Daoy (cell line): Measurements from ENCODE around the gene F12. TPM values are rescaled to one million over a fixed set of nuclear protein-coding genes. Genes with fewer than 3 reads are reported as not detected.
"Not testable (repeated sequence)": the region's sequence is repeated elsewhere in the genome, so short reads cannot be mapped to it uniquely, and the experiment has no call there.

Experiments
- DNase-seq: peaks from one replicate; pipeline ENCODE4 v3.0.0-alpha.2; 2015; ENCODE audit warnings: low read depth
- total RNA-seq: library from RNA; depleted of rRNA; stranded (reverse); fragments of >200 nt; shearing (Covaris generic); gene quantifications from 2 replicates; pipeline ENCODE4 v1.2.3, GENCODE V29; 2014

F12 gene
- total RNA-seq, 1 experiment from 2014 or later, result 9.6 TPM

DNA sequence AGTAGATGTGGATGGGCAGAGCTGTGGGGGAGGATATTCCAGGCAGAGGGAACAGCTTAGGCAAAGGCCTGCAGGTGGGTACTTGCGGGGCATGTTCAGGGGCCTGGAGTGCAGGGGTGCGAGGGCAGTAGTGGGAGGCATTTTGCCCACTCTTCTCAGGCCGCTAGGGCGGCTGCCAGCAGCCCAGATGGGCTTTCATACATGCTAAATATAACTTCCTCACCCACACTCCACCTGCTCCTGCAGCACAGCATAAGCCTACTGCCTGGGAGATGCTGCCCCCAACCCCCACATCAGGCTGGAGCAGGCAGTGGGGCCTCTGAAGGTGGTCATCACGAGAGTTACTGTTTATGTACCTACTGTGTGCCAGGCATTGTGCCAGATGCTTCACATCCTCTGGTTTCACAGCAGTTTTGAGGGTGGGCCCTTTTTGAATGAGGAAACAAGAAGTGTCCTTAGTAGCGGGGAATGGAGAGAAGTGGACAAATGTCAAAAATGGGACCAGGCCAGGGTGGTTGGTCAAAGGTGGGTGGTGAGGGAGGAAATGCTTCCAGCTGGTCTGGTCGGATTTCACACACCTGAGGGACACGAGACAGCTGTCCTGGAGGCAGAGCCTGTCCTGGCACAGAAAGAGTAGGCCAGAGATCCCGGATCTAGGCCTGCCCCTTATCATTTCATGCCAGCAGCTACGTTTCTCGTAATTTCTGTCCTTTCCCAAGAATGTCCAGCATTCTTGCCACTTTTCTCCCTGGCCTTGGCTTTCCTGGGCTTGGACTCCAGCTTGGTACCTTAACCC is 39.5 kb downstream of the F12 start:
- no peak for DNase-seq

DNA sequence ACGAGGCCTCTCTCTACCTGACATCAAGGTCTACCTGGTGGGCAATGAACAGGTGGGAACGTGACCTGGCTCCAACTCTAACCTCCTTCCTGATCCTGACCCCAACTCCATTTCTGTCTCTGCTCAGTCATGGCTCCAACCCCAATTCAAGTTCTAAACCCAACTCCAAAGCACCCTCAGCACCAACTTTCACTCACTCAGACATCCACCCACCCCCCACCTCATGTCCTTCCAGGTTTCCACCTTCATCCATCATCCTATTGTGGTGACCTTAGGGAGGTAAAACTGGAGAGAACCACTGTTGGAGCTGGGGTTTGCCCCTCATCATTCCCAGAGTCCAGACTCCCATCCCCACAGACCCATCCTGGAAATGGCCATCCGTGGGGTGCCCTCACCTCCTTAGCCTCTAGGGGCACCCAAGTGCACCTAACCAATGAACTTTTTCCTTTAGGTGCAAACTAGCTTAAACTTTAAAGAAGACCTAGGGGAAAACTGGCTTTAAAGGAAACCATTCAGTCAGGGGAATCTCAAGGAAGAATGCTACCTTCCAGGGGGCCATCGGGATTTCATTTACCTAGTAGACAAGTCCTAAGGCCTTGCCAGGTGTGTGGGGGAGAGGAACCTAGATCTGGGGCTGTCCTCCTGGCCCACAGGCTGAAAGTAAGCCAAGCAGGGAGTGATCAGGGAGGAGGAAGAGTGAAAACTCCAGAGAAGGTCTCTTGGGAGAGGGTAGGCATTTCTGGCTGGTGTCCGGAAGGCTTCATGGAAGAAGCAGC is 40.3 kb downstream of the F12 start:
- no peak for DNase-seq

DNA sequence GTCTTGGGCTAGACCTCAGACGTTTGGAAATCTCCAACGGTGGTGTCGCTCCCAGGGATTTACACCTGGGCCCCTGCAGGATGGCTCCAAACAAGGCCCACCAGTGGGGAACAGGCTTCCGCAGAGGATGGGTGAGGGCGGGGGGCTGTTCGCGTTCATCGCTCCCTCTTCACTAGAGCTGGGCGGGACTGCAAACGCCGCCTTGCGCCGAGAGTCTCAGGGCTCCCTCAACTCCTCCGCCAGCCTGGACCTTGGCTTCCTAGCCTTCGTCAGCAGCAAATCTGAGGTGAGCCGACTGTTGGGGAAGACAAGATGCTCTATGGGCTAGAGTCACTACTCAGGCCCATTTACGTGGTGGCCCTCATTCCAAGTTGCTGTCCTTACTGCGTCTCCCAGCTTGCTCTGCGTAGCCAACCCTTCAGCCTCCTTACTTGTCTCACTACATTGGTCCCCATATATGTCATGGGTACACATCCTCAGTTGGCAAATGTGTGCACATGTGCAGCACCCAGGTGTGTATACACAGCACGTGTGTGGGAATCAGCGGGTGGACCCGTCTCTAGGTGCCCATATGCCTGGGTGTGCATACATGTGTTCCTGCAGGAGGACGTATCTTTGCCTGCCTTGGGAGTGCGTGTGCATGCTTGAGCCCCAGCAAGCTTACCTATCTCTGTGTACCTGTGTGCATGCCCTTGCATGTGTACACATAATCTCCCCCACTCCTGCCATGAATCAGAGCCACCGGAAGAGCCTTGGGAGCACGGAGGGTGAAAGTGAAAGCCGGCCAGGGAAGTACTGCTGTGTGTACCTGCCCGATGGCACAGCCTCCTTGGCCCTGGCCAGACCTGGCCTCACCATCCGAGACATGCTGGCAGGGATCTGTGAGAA is 41.1 kb downstream of the F12 start:
- no peak for DNase-seq

DNA sequence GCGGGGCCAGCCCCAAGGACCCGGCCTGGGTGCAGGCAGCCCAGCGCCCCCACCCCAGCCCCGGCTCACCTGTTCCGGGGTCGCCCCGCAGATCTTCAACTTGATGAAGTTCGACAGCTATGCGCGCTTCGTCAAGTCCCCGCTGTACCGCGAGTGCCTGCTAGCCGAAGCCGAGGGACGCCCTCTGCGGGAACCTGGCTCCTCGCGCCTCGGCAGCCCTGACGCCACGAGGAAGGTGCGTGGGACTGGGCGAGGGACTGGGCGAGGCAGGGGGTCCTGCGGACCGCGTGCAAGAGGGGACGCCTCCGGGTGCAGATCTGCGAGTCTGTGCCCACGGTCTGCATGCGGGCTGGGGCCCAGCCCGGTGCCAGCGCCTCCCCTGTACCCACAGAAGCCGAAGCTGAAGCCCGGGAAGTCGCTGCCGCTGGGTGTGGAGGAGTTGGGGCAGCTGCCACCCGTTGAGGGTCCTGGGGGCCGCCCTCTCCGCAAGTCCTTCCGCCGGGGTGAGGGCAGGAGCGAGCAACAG is 42.0 kb downstream of the F12 start:
- no peak for DNase-seq

DNA sequence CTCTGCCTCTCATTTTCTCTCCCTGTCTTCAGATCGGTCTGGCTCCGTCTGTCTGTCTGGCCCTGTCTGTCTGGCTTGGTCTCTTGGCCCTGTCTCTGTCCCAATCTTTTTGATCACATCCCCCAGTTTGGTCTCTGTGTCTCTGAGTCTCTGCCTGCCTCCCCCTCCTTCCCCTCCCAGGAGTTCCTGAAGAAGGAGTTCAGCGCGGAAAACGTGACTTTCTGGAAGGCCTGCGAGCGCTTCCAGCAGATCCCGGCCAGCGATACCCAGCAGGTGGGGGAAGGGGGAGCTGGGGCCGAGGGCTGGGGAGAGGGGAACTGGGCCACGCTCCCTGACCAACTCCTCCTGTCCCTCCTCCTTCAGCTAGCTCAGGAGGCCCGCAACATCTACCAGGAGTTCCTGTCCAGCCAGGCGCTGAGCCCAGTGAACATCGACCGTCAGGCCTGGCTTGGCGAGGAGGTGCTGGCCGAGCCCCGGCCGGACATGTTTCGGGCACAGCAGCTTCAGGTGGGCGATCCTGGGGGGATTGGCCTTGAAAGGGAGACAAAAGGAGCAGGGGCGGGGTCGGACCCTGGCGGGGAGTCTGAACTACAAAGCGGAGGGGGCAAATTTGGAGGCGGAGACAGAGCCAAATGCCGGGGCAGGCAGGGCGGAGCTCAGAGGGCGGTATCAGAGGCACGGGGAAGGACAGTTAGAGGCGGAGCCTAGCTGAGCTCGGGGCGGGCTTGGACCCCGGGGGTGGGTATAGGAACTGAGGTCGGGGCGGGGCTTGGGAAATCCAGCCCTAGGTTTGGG is 42.6 kb downstream of the F12 start:
- DNase-seq, result peak; percentile 78

DNA sequence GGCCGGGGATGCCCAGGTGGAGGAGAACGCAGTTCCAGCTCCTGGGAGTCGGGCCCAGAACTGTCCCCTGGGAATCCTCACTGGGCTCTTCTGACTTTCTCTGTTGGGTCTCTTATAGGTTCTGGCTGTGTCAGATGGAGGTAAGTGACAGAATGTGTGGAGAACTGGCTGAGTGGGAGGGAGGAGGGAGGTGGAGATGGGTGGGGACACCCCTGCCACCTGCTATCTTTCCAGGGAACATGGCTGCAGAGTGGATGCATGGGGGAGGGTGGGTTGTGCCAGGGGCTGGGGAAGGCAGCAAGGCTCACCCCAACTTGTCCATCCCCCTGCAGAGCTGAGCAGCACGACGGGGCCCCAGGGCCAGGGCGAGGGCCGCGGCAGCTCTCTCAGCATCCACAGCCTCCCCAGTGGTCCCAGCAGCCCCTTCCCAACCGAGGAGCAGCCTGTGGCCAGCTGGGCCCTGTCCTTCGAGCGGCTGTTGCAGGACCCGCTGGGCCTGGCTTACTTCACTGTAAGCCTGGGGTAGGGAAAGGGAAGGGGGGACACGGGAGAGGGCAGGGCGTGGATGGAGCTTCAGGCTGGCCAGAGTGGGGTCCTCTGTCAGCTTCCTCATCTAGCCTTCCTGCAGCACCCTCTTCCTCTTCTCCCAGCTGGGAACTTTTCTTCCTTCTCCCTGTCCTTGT is 43.4 kb downstream of the F12 start:
- no peak for DNase-seq

DNA sequence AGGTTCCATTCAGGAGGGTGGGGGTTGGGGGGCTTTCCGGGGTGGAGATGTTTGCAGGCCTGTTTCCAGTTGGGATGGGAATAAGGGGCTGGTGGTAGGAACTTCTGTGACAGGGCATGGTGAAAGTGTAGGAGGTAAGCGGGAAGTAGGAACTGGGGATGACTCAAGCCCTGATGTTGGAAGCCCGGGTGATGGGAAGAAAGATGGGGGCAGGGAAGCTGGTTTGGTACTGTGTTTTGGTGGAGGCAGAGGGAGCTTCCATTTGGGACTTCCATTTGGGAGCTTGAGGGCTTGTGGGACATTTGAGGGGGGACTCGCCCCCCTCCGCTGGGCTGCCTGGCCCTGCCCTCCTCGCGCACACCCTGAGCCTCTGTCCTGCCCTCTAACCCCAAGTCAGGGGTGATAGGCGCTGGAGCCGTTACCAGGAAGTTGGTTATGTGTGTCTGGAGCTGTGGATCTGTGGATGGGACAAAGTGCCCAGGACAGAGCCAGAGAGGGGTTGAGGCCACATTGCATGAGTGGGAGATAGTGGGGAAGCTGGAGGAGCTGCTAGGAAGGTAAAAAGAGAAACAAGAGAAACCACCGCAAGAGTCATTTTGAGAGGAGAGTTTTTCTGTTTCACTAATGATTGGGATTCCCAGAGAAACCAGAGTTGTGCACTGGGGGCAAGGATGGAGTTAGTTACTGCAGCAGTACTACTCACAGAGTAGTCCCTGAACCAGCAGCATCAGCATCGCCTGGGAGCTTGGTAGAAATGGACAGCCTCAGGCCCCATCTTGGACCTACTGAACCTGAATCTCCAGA is 45.0 kb downstream of the F12 start:
- DNase-seq, result peak; percentile 43

DNA sequence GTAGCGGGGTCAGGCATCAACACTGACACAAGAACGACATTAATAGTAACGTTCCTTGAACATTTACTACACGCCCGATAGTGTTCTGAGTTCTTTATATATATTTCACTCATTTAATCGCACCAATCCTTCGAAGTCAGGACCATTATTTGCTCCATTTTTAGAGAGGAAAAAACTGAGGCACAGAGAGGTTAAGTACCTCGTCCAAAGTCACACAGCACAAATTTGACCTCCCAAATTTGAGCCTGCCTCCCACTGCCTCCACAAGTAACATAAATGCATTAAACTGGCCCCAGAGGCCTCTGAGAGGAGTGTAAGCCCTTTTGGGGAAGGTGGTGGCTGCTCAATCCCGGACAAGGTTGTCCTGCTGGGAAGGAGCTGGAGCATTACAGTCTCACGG is 45.8 kb downstream of the F12 start:
- no peak for DNase-seq

DNA sequence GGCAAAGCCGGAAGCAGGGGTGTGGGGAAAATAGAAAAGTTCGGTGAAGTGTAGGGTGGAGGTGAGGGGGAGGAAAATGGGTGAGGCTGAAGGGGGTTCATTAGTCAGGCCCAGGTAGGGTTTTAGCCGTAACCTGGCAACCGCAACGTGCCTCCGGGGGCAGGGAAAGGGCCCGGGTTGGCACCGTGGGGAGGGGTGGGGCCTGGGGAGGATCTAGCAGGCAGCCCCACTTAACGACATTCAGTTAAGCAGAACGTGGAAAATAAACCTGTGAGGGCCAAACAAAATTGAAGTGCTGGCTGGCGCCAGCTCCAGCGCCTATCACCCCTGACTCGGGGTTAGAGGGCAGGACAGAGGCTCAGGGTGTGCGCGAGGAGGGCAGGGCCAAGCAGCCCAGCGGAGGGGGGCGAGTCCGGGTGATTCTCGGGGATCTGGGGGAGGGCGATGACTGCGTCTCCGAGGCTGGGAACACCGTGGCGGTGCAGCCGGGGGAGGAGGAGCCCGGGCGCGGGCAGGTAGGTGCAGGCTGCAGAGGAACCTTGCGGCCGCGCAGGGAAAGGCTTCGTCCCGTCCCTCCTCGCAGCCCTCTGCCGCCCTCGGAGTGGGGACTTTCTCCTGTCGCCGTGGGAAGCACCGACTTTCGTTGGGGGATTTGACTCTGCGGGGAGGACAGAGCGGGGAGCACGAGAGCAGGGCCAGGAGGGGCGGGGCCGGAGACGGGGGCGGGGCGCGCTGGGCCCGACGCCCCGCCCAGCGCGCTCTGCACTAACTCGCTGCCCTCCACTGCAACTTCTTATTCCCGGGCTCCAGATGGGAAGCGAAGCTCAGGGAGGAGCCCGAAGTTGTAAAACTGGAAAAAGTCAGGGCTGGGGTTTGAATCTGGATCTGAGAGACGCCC is 46.5 kb downstream of the F12 start:
- DNase-seq, result peak; percentile 60

DNA sequence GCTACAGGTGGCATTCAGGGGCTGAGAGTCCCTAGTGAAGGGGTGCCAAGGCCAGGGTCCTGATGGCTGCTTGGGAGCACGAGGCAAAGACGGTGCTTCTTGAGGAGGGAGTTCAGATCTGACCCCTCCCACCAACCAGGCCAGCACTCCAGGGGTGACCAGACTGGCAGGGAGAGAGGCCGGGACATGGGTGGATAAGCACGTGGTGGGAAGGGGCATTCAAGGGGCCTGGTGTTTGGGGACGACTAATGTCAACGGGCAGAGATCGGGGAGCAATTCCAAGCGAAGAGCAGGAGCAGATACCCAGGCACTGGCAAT is 47.1 kb downstream of the F12 start:
- no peak for DNase-seq

DNA sequence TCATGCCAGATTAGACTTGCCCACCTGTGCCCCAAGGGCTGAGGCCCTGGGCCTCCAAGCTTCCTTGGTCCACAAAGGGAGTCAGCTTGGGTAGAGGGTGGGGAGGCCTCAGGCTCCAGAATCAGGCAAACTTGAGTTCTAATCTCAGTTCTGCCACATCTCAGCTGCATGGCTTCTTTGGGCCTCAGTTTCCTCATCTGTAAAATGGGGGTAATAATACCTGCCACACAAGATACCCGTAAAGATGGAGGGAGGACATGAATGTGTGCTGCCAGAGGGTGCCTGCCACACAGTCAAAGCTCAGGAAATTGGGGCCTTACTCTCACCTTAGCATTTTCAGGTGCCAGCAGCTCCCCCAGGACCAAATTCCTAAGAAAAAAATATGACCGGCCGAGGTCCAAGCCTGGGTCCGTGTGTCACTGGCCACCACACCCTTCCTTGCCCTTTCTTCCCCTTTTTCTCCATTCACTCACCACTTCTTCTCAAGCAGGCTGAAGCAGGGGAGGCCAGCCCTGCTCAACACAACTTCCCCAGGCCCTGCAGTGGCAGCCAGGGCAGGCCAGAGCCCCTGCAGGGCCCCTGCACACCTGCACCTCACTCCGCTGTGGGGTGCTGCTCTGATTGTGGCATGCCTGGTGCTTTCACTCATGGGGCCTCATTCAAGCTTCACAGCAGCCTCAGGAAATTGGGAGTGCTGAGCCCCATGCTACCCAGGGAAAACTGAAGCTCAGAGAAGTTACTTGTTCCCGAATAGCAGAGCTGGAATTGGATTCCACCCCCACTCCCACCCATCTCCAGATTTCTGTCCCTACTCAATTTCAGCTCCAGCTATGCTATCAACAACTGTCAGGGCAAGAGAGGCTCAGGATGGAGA is 47.7 kb downstream of the F12 start:
- DNase-seq, result no peak

DNA sequence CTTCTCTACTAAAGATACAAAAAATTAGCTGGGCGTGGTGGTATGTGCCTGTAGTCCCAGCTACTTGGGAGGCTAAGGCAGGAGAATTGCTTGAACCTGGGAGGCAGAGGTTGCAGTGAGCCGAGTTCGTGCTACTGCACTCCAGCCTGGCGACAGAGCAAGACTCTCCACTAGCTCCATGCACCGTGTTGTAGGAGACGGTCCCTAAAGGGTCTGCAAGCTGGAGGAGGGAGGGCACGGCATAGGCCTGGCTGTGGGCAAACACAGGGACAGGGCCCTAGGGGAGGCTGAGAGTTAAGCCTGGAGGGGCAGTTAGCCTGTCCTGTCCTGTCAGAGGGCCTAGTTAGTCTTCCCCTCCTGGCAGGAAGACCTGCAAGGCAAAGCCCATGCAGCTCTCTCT is 48.6 kb downstream of the F12 start:
- not testable (repeated sequence) for DNase-seq

DNA sequence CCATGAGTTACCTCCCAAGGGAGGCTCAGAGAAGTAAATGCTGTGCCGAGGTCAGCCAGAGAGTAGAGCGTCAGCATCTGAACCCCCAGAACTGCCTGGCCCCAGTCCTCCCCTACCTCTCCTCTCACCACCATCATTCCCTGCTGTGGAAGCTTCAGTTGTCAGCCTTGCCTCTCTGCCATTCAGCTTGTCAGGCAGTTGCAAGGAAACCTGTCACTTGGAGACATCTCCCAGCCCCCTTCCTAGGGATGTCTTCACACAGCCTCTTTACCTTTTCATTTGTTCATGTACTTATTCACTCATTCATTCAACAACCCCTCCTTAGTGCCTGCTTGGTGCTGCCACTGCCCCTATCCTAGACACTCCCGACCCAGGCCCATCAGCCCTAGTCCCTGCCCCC is 49.5 kb downstream of the F12 start:
- no peak for DNase-seq

DNA sequence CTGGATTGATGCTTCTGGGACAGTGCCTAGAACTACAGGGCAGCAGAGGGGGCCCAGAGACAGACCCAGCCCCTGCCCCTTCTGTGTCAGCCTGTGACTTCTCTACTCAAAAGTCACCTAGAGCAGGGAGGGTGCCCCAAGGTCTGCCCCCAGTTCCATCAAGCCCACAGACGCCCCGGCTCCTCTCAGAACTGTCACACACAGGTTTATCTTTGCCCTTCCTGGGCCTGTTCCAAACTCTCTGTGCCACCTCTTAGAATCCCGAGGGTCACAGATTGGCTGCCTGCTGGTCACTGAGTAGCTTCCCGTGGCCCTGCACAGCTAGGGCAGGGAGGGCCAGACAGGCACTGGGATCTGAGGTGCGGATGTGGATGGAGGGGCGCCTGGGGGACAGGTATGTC is 49.9 kb downstream of the F12 start:
- DNase-seq, result no peak

DNA sequence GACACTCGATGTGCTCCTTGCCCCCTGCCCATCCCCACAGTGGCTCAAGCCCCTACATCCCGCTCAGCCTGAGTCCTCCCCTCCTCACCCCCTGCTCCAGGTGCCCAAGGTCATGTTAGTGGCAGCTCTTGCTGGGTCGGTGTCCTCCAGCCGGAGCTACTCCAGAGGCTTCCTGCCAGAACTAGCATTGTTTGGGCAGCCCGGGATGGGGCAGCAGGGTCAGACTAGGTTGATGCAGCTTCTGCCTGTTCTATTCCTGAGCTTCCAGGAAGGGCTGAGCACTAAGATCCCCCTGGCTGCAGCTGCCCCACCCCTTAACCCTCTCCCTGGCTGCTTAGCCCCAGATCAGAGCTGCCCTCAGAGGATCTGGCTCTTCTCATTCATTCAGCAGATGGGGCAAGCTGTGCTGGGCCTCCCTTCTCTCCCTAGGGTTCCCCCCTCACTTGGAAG is 51.0 kb downstream of the F12 start:
- DNase-seq, result no peak

DNA sequence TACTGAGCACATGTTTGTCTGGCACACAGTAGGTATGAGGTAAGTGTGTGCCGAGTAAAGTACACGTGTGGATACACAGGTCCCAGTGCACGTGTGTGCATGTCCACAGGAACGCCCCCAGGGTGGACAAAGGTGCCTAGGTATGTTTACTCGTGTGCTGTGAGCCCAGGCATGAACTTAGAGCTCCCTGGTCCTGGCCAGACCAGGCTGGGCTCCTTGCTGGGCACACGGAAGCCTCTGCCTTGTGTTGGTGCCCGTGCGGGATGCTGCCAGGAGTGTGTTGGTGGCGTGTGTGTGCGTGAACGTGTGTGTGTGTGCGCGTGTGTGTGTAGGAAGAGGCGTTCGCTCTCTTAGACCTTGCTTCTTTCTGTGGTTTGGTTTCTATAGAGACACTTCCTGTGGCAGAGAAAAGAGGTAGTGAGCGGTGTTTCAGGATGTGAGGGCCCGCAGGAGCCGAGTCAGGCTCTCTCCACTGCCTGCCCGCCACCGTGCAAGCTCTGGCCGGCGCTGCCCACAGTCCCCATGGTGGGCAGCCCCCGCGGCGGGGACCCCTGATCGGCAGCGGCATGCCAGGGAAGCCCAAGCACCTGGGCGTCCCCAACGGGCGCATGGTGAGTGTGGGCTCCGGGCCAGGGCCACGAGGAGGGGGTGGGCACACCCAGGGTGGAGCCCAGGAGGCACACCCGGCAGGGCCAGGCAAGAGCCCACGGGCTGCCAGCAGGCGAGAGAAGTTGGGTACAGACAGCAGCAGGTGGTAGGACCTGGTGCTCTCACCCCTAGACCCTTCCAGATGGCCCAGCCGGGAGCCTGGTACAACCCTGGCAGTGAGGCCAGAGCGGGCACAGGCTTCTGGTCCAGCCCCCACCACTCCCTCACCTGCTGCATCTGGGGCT is 51.7 kb downstream of the F12 start, which contains the start of gene RGS14:
TSS of gene RGS14 (plus strand) at position 466 of the 893 bp plus-strand sequence. CDS start at position 567, 101 bp downstream.
- peak; percentile 65 for DNase-seq

DNA sequence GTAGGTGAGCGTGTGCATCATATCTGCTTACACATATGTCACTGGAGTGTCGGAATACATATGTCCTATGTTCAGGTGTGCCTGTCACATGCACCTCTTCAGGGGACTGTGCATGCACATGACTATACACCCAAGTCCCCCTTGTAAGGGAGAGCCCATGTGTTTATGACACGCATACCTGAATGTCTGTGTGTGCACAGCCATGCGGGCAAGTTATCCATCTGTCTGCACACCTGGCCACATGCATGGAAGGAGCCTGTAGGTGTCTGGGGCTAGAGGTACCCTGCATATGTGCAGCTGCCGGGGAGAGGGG is 52.3 kb downstream of the F12 start:
- DNase-seq, result no peak
